ENCODE measurements around the gene PDE2A.

Gene PDE2A

GRCh38 chr11:72534371-72535193, 139.6 kb downstream of the PDE2A start:
- DNase-seq = no peak

- DNase-seq = no peak
Observed at GRCh38 chr11:72529068-72529467, 145.2 kb downstream of the PDE2A start.

- no peak for DNase-seq
Observed at GRCh38 chr11:72528121-72528520, 146.1 kb downstream of the PDE2A start.
